ENCODE data around the gene GOLGA6L7. TPM values are rescaled to one million over a fixed set of nuclear protein-coding genes. Genes with fewer than 3 reads are reported as not detected.
"Not testable (repeated sequence)": the region's sequence is repeated elsewhere in the genome, so short reads cannot be mapped to it uniquely, and the experiment has no call there.

The GOLGA6L7 gene
- total RNA-seq, 1 donor from 2014 or later = not detected

DNA sequence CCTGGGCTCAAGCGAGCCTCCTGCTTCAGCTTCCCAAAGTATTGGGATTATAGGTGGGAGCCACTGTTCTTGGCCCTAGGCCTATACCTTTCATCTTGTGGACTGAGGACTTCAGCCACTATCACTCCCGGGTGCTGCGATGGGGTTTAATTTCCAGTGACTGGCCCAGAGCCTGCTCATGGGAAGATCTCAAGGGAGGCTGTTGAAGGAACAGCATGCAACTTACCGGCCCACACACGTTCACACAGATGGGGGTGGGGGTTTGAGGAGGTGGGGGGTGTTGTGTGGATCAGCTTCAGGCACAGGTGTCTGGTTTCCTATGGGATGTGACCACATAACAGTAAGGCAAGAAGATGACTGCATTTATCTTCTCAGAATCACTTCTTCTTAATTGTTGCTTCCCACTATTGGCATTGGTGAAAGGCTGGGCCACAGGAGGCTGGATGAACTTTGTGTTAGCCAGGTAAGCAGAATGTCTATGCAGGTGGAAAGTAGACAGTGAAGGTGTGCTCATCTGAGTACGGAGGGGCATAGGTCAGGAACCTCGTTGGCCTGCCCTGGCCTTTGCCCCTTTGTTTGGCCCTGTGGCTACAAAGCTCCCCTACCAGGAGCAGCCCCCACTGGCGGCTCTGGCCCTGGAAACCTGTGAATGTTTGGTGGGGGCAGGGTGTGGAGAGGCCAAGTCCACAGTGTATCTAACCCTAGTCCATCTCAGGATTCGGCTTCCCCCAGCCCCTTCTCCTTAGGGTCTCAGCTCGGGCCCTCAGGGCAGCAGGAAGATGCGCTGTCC lies 35.9 kb upstream of the GOLGA6L7 start:
- no peak for ATAC-seq

- no peak for ATAC-seq
Observed at GRCh38 chr15:28881600-28881999, 33.2 kb upstream of the GOLGA6L7 start.

GRCh38 chr15:28881170-28881569 lies 32.7 kb upstream of the GOLGA6L7 start:
- ATAC-seq = no peak

- ATAC-seq = no peak
Observed at GRCh38 chr15:28880680-28881079, 32.2 kb upstream of the GOLGA6L7 start.

GRCh38 chr15:28879551-28879950 lies 31.1 kb upstream of the GOLGA6L7 start:
- ATAC-seq = no peak

GRCh38 chr15:28878209-28878608 lies 29.8 kb upstream of the GOLGA6L7 start:
- ATAC-seq = peak; percentile 24

DNA sequence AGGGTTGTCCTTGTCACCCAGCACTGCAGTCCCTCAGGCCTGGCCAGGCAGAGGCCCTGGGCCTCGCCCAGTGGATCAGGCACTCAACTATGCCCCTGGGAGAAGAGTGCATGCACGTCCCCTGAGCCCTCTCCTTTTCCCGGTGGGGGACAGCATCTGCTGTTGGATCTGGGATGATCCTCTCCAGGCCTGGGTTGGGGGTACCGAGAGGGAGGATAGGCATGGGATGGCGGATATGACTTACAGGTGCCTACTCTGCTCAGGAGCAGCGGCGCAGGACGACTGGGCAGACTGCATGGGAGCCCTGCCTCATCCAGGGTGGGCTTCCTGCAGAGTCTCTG lies 28.4 kb upstream of the GOLGA6L7 start:
- ATAC-seq = no peak

DNA sequence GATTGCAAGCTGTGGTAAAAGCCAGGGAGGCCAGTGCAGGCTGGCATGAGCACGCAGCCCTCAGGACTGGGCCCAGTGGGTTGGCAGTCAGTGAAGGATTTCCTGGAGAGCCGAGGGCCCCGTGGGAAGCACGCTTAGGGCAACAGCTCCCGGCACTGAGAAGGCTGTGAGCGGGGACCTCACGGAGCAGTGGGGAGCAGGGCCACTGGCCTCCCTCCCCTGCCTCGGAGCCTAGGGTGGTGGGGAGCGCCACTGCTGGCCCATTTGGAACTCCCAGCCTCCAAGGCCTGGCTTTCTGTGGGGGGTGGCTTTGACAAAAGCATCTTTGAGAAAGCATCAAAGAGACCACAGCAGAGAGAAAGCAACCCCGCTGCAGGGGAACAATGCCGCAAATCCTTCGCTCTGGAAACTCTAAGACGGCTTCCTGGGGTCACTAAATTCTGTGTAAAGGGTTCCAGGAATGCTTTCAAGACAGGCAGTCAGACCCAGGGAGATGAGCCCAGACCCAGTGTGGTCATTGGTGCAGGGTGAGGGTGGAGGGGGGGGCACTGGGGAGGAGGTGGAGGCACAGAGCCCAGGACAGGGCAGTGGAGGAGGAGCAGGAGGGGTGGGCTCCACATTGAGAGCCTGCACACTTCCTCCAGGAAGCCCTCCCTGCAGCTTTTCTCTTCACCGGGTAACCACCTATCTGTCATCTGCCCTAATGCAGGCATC lies 27.8 kb upstream of the GOLGA6L7 start:
- no peak for ATAC-seq

- ATAC-seq = no peak
Observed at GRCh38 chr15:28875461-28876000, 27.1 kb upstream of the GOLGA6L7 start.

DNA sequence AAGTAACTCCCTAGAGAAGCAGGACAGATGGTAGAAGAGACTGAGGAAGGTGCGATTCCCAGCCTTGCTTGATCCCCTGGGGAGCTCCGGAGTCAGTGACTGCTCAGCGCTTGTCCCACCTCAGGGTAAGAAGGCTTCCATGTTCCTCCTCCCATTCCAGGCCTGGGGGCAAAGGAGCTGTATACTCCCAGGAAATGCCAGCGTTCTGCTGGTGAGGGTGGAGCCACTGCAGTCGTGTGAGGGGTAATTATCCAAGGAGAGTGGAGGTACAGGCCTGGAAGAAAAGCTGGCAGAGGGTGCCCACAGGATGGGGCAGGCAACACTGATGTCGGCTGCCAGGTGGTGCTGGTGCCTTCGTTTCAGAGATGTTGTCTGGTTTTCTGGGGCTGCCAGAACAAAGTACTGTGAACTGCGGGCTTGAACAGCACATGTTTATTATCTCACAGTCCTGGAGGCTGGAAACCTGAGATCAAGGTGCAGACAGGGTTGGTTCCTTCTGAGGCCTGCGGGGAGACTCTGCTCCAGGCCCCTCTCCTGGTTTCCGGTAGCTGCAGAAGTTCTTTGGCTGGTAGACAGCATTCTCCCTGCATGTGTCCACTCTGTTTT lies 25.2 kb upstream of the GOLGA6L7 start:
- no peak for ATAC-seq

DNA sequence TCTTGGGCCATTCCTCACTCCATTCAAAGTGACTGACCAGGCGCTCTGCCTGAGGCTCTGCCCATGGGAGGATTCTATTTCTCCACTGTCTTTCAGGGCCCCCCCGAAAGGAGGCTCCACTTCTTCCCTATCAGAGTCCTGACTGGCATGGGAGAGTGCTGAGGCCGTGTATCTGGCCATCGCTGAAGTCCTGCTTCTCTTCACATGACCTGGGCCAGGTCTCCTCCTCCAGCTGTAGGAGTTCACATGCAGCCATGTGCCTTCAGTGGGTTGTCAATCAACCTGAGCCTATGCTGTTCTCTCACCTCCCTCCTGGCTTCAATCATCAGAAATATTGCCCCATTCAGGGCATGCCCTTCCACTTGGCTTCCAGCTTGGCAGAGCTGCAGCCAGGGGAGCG lies 24.6 kb upstream of the GOLGA6L7 start:
- no peak for ATAC-seq

GRCh38 chr15:28871168-28871567 lies 22.7 kb upstream of the GOLGA6L7 start:
- ATAC-seq = no peak

GRCh38 chr15:28868744-28869345 lies 20.4 kb upstream of the GOLGA6L7 start:
- ATAC-seq = no peak

DNA sequence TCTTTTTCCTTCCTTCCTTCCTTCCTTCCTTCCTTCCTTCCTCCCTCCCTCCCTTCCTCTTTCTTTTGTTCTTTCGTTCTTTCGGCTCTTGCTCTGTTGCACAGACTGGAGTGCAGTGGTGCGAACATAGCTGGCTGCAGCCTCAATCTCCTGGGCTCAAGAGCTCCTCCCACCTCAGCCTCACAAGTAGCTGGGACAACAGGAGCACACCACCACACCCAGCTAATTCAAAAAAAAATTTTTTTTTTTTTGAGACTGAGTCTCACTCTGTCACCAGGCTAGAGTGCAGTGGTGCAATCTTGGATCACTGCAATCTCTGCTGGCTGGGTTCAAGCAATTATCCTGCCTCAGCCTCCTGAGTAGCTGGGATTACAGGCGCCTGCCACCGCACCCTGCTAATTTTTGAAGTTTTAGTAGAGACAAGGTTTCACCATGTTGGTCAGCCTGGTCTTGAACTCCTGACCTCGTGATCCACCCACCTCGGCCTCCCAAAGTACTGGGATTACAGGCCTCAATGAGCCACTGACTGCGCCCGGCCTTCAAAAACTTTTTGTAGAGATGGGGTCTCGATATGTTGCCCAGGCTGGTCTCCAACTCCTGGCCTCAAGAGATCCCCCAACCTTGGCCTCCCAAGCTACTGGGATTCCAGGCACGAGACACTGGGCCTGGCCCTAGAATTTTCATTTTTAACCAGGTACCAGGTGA lies 13.3 kb upstream of the GOLGA6L7 start:
- ATAC-seq = not testable (repeated sequence)

DNA sequence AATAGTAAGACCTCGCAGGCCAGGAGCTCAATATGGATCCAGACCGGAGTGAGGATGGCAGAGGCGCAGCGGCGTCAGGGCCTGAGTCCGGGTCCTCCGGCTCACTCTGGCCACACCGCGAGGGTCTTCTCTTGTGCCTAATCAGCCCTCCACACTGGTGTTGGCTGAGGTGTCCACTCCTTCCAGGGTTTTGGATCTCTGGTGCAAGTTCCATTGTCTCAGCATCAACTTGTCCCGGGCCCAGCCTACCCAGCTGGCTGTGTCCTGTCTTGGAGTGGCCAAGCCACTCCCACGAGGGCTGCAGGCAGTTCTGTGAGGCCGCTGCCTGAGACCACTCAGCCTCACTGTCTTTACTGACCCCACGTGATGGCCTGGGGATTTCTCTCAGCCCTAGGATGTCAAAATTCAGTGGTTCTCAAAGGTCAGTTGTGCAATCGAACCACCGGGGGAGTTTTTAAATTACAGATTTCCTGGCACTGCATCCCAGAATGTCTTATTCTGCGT lies 12.6 kb upstream of the GOLGA6L7 start:
- ATAC-seq = no peak

- not testable (repeated sequence) for ATAC-seq
Observed at GRCh38 chr15:28854578-28854977, 6.1 kb upstream of the GOLGA6L7 start.

GRCh38 chr15:28853654-28854053 lies 5.2 kb upstream of the GOLGA6L7 start:
- ATAC-seq = not testable (repeated sequence)

DNA sequence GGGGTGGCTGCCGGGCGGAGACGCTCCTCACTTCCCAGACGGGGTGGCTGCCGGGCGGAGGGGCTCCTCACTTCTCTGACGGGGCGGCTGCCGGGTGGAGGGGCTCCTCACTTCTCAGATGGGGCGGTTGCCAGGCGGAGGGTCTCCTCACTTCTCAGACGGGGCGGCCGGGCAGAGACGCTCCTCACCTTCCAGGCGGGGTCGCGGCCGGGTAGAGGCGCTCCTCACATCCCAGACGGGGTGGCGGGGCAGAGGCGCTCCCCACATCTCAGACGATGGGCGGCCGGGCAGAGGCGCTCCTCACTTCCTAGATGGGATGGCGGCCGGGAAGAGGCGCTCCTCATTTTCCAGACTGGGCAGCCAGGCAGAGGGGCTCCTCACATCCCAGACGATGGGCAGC lies 1.3 kb upstream of the GOLGA6L7 start:
- ATAC-seq = not testable (repeated sequence)

DNA sequence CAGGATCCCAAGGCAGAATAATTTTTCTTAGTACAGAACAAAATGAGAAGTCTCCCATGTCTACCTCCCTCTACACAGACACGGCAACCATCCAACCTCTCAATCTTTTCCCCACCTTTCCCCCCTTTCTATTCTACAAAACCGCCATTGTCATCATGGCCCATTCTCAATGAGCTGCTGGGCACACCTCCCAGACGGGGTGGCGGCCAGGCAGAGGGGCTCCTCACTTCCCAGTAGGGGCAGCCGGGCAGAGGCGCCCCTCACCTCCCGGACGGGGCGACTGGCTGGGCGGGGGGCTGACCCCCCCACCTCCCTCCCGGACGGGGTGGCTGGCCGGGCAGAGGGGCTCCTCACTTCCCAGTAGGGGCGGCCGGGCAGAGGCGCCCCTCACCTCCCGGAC lies 827 bp upstream of the GOLGA6L7 start:
- ATAC-seq = not testable (repeated sequence)

- peak; percentile 15 for ATAC-seq
Observed at GRCh38 chr15:28847959-28848358, 485 bp downstream of the GOLGA6L7 start.

GRCh38 chr15:28847247-28847646 lies 1.2 kb downstream of the GOLGA6L7 start:
- ATAC-seq = not testable (repeated sequence)

DNA sequence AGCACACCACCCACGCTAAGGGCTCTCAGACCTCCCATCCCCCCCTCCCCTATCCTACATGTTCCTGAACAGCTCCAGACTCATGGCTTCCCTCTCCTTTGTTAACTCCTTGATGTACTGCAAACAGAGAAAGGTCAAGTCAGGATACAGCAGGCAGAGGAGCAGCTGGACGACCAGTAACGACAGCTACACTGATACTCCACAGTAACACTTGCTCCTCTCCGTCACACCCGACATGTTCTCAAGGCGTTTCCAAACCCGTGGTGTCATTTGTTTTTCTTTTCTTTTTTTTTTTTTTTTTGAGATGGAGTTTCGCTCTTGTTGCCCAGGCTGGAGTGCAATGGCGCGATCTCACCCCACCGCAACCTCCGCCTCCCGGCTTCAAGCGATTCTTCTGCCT lies 4.3 kb downstream of the GOLGA6L7 start:
- ATAC-seq = not testable (repeated sequence)

All from esophagus mucosa (tissue), 1 donor.